Karpas-422 (cell line): ENCODE results near the gene VCL. TPM values are rescaled to one million over a fixed set of nuclear protein-coding genes. Genes with fewer than 3 reads are reported as not detected.
A peak's percentile ranks its signal among the peaks of the same experiment; 100 is the strongest.

Source experiments
- DNase-seq: peaks from one replicate; pipeline ENCODE4 v3.0.0-alpha.2; 2015
- H2AFZ ChIP-seq: fragments of 200-600 bp; sonication (generic); 2 replicates; pipeline ENCODE4 v1.6.1; 2014; ENCODE audit warnings: antibody characterized with exemption, low read length, mixed read lengths
- H3K27ac ChIP-seq: fragments of 200-600 bp; sonication (generic); 2 replicates; pipeline ENCODE4 v1.5.1; 2014; ENCODE audit warnings: mild to moderate bottlenecking, low read length, moderate library complexity
- H3K27me3 ChIP-seq: fragments of 200-600 bp; sonication (generic); 2 replicates; pipeline ENCODE4 v1.6.1; 2014; ENCODE audit warnings: low read length, mixed read lengths
- H3K36me3 ChIP-seq: fragments of 200-600 bp; sonication (generic); 2 replicates; pipeline ENCODE4 v1.6.1; 2014; ENCODE audit warnings: low read length, mixed read lengths; ENCODE audit not compliant: insufficient read depth
- H3K4me1 ChIP-seq: fragments of 200-600 bp; sonication (generic); 2 replicates; pipeline ENCODE4 v1.6.1; 2014; ENCODE audit warnings: mild to moderate bottlenecking, low read length, mixed read lengths
- H3K4me2 ChIP-seq: fragments of 200-600 bp; sonication (generic); 2 replicates; pipeline ENCODE4 v1.6.1; 2014; ENCODE audit warnings: low read length, low read depth, mild to moderate bottlenecking; ENCODE audit not compliant: poor library complexity, severe bottlenecking
- H3K4me3 ChIP-seq: fragments of 200-600 bp; sonication (generic); 2 replicates; pipeline ENCODE4 v1.5.1; 2014; ENCODE audit warnings: mild to moderate bottlenecking, antibody characterized with exemption, low read length, mixed read lengths
- H3K79me2 ChIP-seq: fragments of 200-600 bp; sonication (generic); 2 replicates; pipeline ENCODE4 v1.6.1; 2014; ENCODE audit warnings: mild to moderate bottlenecking, low read length, mixed read lengths
- H3K9ac ChIP-seq: fragments of 200-600 bp; sonication (generic); 2 replicates; pipeline ENCODE4 v1.6.0; 2014; ENCODE audit warnings: low read length
- H3K9me2 ChIP-seq: fragments of 200-600 bp; sonication (generic), shearing (Covaris generic); replicated peaks from 2 replicates; pipeline ENCODE4 v1.6.0; 2014; ENCODE audit warnings: mild to moderate bottlenecking, low read length, moderate library complexity; ENCODE audit not compliant: insufficient read depth
- H3K9me3 ChIP-seq: fragments of 300-700, 200-600 bp; sonication (generic); 2 replicates; pipeline ENCODE4 v1.6.1; 2014; ENCODE audit warnings: low read length, mixed read lengths
- H4K20me1 ChIP-seq: fragments of 200-600 bp; sonication (generic); 2 replicates; pipeline ENCODE4 v1.6.1; 2014; ENCODE audit warnings: mild to moderate bottlenecking, antibody characterized with exemption, low read length, low read depth; ENCODE audit not compliant: insufficient read depth
- total RNA-seq: library from RNA; depleted of rRNA; stranded (reverse); fragments of >200 nt; shearing (Covaris generic); gene quantifications from 2 replicates; pipeline ENCODE4 v1.2.3, GENCODE V29; 2014; ENCODE audit warnings: low replicate concordance

VCL gene
- total RNA-seq, 1 experiment from 2014 or later, result 37.6 TPM

DNA sequence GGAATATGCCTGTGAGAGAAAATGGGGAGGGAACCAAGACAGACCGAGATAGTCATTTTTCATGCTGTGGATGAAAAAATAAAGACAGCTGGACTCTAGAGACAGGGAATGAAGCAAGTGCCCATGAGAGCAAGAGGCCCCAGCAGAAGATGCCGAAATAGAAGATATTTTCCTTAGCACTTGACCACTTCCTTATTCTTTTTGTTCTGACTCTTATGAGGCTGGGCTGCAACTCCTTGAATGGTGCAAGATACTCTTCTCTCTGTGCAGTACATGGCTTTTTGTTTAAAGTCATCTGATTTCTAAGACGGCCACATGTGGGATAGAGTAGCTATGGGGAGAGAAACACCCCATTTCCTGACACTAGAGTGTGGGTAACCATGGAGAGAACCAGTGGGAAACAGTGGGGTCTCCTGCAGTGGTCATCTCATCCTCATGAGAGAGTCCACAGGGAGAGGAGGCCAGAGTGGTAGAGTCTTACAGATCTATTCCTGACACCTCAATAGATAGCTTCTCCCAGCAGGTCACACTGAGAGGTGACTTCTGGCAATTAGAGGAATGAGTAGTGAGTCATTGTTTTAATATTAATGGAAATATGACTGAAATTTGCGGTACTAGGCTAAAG, 18.0 kb upstream of the VCL start:
- Histone ChIP-seq H3K9me2 (no peaks in the 10 kb centered on the region), H4K20me1 (no peaks in the 10 kb centered on the region), H3K9me3 (peaks cover 4% of the 10 kb centered on the region; the same call in 1 of the 2 replicates), H3K4me3 (no peak overlapping the region), H3K4me1 (peaks cover 22% of the 10 kb centered on the region), H2AFZ (peak overlapping the region; percentile 12; the same call in 1 of the 2 replicates), H3K27me3 (no peaks in the 10 kb centered on the region), H3K4me2 (peak overlapping the region; percentile 70), H3K36me3 (no peaks in the 10 kb centered on the region), H3K9ac (no peak overlapping the region), H3K79me2 (no peaks in the 10 kb centered on the region), H3K27ac (no peak overlapping the region)
- DNase-seq, result no peak

DNA sequence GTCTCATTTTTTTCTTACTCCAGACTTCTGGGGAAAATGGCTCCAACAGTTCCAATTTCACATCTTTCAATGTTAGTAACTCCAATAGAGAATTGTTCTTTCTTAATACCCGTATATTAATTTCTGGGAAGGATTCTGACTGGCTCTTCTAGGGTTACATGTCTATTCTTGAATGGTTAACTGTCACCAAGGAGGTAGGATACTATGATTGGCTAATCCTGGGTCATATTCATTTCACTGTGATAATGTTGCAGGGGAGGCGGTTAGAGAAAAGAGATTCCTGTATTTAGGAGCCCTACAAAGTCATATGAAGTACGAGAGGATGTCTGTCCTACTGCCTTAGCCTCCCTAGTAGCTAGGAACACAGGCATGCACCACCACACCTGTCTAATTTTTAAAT, 16.1 kb upstream of the VCL start:
- Histone ChIP-seq H3K9me3 (no peaks in the 10 kb centered on the region), H3K27me3 (no peaks in the 10 kb centered on the region), H4K20me1 (no peaks in the 10 kb centered on the region), H3K9ac (no peak overlapping the region), H3K4me2 (no peak overlapping the region), H3K4me3 (no peak overlapping the region), H2AFZ (no peak overlapping the region), H3K4me1 (peaks cover 22% of the 10 kb centered on the region), H3K79me2 (no peaks in the 10 kb centered on the region), H3K9me2 (no peaks in the 10 kb centered on the region), H3K27ac (no peak overlapping the region), H3K36me3 (no peaks in the 10 kb centered on the region)
- no peak for DNase-seq

DNA sequence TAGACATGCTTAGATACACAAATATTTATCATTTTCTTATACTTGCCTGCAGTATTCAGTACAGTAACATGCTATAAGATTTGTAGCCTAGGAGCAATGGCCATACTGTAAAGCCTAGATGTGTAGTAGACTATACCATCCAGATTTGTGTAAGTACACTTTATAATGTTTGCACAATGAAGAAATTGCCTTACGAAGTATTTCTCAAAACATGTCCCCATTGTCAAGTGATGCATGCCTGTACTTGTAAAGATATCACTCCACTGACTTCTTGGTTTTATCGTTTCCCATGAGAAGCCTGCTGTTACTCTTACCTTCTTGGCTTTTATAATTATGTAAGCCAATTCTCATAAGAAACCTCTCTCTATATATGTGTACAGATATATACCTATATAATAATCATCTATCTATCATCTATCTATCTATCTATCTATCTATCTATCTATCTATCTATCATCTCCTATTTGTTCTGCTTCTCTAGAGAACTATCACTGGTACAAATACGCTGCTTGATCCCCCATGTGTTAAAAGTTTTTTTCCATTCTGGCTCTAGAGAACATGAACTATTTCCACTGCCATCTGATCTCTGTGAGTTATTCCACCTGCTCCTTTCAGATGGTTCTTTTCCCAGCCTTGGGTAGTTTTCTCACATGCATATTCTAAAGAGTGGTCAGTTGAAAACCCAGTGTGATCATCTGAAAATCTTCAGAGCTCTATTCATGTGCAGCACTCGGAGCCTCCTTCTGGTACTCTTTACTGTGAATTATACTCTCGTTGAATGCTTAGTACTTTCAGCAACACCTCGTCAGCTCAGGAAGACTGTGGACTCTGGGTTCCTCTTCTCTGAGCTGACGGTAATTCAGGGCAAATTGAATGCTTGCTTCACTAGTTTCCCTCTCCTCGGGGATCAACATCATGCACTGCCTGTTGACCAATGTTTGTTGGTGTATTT, 14.5 kb upstream of the VCL start:
- DNase-seq, result no peak
- H3K4me1 ChIP-seq, result peaks cover 22% of the 10 kb centered on the region
- H3K9me2 ChIP-seq, result no peaks in the 10 kb centered on the region
- H3K4me3 ChIP-seq, result no peak overlapping the region
- no peaks in the 10 kb centered on the region for H3K27me3 ChIP-seq
- H2AFZ ChIP-seq, result 0 out of 2 replicates have a peak overlapping the region, but pooled peaks have one; percentile 58
- H3K4me2 ChIP-seq, result peak overlapping the region; percentile 57
- H3K9me3 ChIP-seq, result no peaks in the 10 kb centered on the region
- peak overlapping the region; percentile 38; the same call in 1 of the 2 replicates for H3K9ac ChIP-seq
- no peaks in the 10 kb centered on the region for H3K36me3 ChIP-seq
- no peaks in the 10 kb centered on the region for H4K20me1 ChIP-seq
- no peaks in the 10 kb centered on the region for H3K79me2 ChIP-seq
- H3K27ac ChIP-seq, result no peak overlapping the region

DNA sequence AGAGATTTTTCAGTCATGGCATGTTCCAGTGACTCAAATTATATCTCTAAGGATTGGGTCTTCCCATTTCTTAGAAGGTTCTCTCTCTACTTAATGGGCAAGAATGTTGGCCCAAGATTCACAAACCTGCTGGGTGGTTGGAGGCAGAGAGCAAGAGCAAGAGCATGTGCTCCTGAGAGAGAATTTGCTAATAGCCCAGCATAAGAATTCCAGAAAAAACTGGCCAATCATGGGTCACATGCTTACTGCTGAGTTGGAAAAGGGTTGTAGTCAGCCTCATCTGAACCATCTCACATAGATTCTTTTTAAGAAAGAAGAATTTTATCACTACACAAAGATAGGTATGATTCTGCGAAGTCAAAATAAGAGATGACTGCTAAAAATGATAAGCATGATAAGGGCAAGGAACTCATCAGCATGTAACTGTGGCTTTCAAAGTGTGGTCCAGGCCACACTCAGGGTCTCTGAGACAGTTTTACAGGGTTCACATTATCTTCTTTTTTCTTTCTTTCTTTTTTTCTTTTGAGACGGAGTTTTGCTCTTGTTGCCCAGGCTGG, 8.2 kb upstream of the VCL start:
- H3K9me3 ChIP-seq, result no peaks in the 10 kb centered on the region
- peaks cover 11% of the 10 kb centered on the region for H3K4me1 ChIP-seq
- H3K79me2 ChIP-seq, result no peaks in the 10 kb centered on the region
- no peak overlapping the region for H3K9ac ChIP-seq
- DNase-seq, result no peak
- H2AFZ ChIP-seq, result no peak overlapping the region
- H3K27me3 ChIP-seq, result no peaks in the 10 kb centered on the region
- H3K4me2 ChIP-seq, result no peak overlapping the region
- H3K4me3 ChIP-seq, result no peak overlapping the region
- no peaks in the 10 kb centered on the region for H4K20me1 ChIP-seq
- H3K9me2 ChIP-seq, result no peaks in the 10 kb centered on the region
- no peak overlapping the region for H3K27ac ChIP-seq
- H3K36me3 ChIP-seq, result no peaks in the 10 kb centered on the region

DNA sequence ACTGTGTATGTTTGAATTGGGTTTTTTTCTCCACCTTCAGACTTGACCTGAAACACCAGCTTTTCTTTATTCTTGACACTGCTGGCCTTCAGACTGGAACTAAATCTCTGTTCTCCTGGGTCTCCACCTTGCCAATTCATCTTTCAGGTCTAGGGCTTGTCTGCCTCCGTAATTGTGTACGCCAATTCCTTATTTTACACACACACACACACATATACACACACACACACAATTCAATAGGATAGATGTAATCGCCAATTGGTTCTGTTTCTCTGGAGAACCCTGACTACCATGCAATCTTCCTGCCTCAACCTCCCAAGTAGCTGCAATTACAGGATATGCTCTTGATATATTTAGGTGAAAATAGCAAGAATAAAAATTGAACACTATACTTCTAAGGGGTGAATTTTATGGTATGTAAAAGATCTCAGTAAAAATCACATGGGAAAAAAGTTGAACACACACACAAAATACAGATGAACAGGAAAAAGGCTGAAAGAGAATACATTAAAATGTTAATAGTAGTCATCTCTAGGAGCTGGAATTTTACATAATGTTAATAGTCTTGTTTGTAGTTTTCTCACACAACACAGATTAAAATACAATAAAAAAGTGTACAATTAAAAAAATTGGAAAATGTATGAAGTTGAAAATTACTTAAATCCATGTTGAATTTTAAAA, 6.6 kb upstream of the VCL start:
- Histone ChIP-seq H3K27me3 (no peaks in the 10 kb centered on the region), H3K79me2 (no peaks in the 10 kb centered on the region), H3K27ac (no peak overlapping the region), H2AFZ (no peak overlapping the region), H3K4me1 (peaks cover 14% of the 10 kb centered on the region), H3K4me2 (no peak overlapping the region), H3K9ac (no peak overlapping the region), H3K9me2 (no peaks in the 10 kb centered on the region), H3K4me3 (no peak overlapping the region), H3K9me3 (no peaks in the 10 kb centered on the region), H4K20me1 (no peaks in the 10 kb centered on the region), H3K36me3 (no peaks in the 10 kb centered on the region)
- no peak for DNase-seq

DNA sequence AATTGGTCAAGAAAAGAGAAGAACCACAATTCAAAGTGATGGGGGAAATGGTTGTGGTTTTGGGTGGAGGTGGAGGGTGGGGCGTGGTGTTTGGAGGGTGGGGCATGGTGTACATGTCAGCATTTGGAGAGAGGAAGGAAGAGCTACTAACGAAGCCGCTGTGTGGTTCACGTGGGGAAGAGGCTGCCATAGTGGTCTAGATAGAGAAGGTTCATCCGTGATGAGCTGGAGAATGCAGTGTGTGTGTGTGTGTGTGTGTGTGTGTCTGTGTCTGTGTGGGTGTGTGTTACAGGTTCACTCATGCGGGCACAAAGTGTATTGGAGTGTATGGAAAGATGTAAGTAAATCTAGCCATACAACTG, 6.1 kb upstream of the VCL start:
- no peaks in the 10 kb centered on the region for H3K36me3 ChIP-seq
- no peaks in the 10 kb centered on the region for H3K9me3 ChIP-seq
- no peaks in the 10 kb centered on the region for H3K79me2 ChIP-seq
- H3K4me3 ChIP-seq, result no peak overlapping the region
- H3K4me1 ChIP-seq, result peaks cover 14% of the 10 kb centered on the region
- no peak for DNase-seq
- H3K4me2 ChIP-seq, result no peak overlapping the region
- H4K20me1 ChIP-seq, result no peaks in the 10 kb centered on the region
- no peaks in the 10 kb centered on the region for H3K9me2 ChIP-seq
- H3K9ac ChIP-seq, result no peak overlapping the region
- no peaks in the 10 kb centered on the region for H3K27me3 ChIP-seq
- H3K27ac ChIP-seq, result no peak overlapping the region
- H2AFZ ChIP-seq, result no peak overlapping the region

DNA sequence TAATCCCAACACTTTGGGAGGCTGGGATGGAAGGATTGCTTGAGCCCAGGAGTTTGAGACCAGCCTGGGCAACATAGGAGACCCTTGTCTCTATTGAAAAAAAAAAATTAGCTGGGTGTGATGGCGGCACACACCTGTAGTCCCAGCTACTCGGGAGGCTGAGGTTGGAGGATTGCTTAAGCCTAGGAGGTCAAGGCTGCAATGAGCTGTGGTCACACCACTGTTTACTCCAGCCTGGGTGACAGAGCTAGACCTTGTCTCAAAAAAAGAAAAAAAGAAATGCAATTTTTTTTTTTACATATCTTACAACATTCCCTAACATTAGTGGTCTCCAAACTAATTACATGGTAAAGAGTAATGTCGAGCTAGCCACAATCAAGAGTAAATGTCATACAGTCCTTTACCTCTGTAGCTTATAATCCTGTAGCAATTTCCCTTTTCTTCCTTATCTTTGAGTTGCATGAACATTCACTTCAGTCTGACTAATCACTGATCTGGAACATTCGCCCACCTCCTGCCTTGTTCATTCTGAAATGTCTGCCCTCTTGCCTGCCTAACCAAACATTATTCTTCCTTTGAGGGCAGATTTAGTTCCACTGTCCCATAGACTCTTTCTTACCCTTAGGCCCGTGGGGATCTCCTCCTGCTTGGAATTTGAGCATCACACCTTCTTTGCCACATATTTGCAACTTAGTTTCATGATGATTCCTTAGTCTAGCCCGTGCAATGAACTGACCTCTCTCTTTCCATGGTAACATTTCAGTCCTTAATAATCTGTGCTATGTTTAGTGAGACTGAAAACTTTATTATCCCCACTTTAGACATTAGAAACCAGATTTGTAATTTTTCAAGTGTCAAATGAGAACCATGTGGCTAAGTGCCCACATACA, 4.8 kb upstream of the VCL start:
- Histone ChIP-seq H3K27ac (no peak overlapping the region), H3K4me2 (no peak overlapping the region), H3K9ac (no peak overlapping the region), H3K36me3 (no peaks in the 10 kb centered on the region), H3K79me2 (peaks cover 2% of the 10 kb centered on the region), H3K4me1 (peaks cover 14% of the 10 kb centered on the region), H3K4me3 (no peak overlapping the region), H3K27me3 (no peaks in the 10 kb centered on the region), H3K9me2 (no peaks in the 10 kb centered on the region), H2AFZ (no peak overlapping the region), H4K20me1 (no peaks in the 10 kb centered on the region), H3K9me3 (no peaks in the 10 kb centered on the region)
- DNase-seq, result no peak
